Breast epithelium (tissue), 4 donors: ENCODE measurements around the gene ENO4. TPM values are rescaled to one million over a fixed set of nuclear protein-coding genes. Genes with fewer than 3 reads are reported as not detected.

Experiments used
- DNase-seq, 2 donors: peaks; one replicate each; pipeline ENCODE4 v3.0.0-alpha.2; 2019; ENCODE audit warnings: low spot score in 2 of 2
- H3K27ac ChIP-seq, 2 donors: fragments of 200-600 bp; sonication (generic) in 1 of 2; one replicate each; pipeline ENCODE4 v1.5.1; 2016 to 2019; ENCODE audit warnings: mild to moderate bottlenecking in 1 of 2
- H3K27me3 ChIP-seq, 2 donors: fragments of 200-600 bp; sonication (generic) in 1 of 2; one replicate each; pipeline versions ENCODE4 v1.5.1 to v1.6.0; 2017 to 2019; ENCODE audit warnings: control low read depth in 1 of 2, mild to moderate bottlenecking in 1 of 2
- H3K36me3 ChIP-seq: fragments of 200-600 bp; one replicate; pipeline ENCODE4 v1.5.1; 2019
- H3K4me1 ChIP-seq, 2 donors: fragments of 200-600 bp; sonication (generic); one replicate each; pipeline ENCODE4 v1.5.1; 2016 to 2019; ENCODE audit warnings: control low read depth in 1 of 2
- H3K4me3 ChIP-seq, 3 donors: fragments of 200-600 bp; sonication (generic); 1 replicate in 2 of 3; 2 replicates in 1 of 3; pipeline ENCODE4 v1.5.1; 2016 to 2019; ENCODE audit warnings: mild to moderate bottlenecking in 3 of 3, moderate library complexity in 2 of 3
- H3K9me3 ChIP-seq, 2 donors: fragments of 200-600 bp; sonication (generic) in 1 of 2; one replicate each; pipeline ENCODE4 v1.5.1; 2016 to 2019; ENCODE audit warnings: control low read depth in 1 of 2
- POLR2A ChIP-seq: fragments of 450-650 bp; IDR thresholded peaks from one replicate; pipeline ENCODE4 v1.6.1; 2016; ENCODE audit warnings: antibody characterized with exemption, mild to moderate bottlenecking, moderate library complexity
- POLR2AphosphoS5 ChIP-seq, 3 donors: sonication (generic); formaldehyde crosslinking; IDR thresholded peaks; one replicate each; pipeline ENCODE4 v1.6.1; 2017; ENCODE audit warnings: antibody characterized with exemption in 3 of 3
- intact Hi-C: fragments of 100-400 bp; cut with DNase I; formaldehyde crosslinking; loops from one replicate; pipeline ENCODE4 v1.15.1; 2023; ENCODE audit warnings: low total_unique reads
- total RNA-seq, 3 donors: library from RNA; depleted of rRNA; stranded (reverse); fragments of >200 nt; gene quantifications; one replicate each; pipeline ENCODE4 v1.1.0, GENCODE V29; 2016
- TF ChIP-seq, protein P1 (sequence below), 3 donors: fragments of 450-650 bp; IDR thresholded peaks; one replicate each; pipeline ENCODE4 v1.5.1; 2016 to 2017; ENCODE audit warnings: antibody characterized with exemption in 3 of 3, mild to moderate bottlenecking in 3 of 3, moderate library complexity in 3 of 3

ENO4 gene
- total RNA-seq, 3 donors from 2014 or later = 0.16 to 1.9 (median 0.66) TPM

DNA sequence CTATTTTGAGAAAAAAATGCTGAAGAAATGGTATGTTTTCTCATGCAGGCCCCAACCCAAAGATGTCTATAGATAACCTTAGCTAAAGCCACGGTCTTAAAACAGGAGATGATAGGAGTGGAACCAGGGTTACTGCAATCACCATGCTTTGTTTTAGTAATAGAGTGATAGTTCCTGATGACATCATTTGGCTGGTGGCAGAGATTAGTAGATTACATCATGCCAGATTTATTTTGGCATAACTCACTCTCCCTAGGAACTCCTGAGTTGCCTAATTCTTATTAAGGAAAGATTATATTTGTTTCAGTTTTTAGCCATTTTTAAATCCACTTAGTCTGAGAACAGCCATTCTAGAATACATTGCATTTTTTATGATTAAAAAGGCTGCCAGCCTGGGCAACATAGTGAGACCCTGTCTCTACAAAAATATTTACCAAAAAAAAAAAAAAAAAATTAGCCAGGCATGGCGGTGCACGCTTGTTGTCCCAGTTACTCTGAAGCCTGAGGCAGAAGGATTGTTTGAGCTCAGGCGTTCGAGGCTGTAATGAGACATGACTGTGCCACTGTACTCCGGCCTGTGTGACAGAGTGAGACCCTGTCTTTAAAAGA lies 17.8 kb downstream of the ENO4 start:
- Histone ChIP-seq H3K27ac (no peak overlapping the region), H3K9me3 (no peaks in the 10 kb centered on the region), H3K4me1 (no peaks in the 10 kb centered on the region), H3K4me3 (no peak overlapping the region), H3K27me3 (no peaks in the 10 kb centered on the region), H3K36me3 (no peaks in the 10 kb centered on the region)
- DNase-seq = no peak
- TF ChIP-seq POLR2AphosphoS5 (IDR thresholded peaks at IDR 0.05) = no peak
- no peak for TF ChIP-seq POLR2A
- intact Hi-C loops = no loop called here

DNA sequence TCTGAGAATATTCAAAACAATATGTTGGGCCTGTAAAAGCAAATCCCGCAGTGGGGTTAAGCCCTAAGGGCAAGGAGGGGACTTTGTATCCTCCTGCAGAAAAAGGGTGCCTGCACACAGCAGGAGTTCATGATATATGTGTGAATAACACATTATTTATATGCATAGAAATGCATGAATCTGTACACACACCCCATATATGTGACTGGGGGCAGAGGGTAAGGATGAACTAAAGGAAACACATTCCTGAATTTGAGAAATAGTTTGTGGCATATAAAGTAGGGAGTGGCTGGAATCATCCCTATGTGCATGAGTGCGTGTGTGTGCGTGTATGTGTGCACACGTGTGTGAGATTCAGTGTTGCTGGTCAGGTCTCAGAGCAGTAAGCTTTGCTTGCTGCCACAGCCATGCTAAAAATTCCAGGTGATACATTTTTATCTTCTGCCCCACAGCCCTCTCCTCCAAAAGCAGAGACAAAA lies 18.9 kb downstream of the ENO4 start:
- no peaks in the 10 kb centered on the region for H3K27me3 ChIP-seq
- no peak overlapping the region for H3K27ac ChIP-seq
- no peak overlapping the region for H3K4me3 ChIP-seq
- no peaks in the 10 kb centered on the region for H3K9me3 ChIP-seq
- H3K4me1 ChIP-seq = no peaks in the 10 kb centered on the region
- intact Hi-C loops = no loop called here
- DNase-seq = no peak
- no peaks in the 10 kb centered on the region for H3K36me3 ChIP-seq
- TF ChIP-seq, protein P1, sequence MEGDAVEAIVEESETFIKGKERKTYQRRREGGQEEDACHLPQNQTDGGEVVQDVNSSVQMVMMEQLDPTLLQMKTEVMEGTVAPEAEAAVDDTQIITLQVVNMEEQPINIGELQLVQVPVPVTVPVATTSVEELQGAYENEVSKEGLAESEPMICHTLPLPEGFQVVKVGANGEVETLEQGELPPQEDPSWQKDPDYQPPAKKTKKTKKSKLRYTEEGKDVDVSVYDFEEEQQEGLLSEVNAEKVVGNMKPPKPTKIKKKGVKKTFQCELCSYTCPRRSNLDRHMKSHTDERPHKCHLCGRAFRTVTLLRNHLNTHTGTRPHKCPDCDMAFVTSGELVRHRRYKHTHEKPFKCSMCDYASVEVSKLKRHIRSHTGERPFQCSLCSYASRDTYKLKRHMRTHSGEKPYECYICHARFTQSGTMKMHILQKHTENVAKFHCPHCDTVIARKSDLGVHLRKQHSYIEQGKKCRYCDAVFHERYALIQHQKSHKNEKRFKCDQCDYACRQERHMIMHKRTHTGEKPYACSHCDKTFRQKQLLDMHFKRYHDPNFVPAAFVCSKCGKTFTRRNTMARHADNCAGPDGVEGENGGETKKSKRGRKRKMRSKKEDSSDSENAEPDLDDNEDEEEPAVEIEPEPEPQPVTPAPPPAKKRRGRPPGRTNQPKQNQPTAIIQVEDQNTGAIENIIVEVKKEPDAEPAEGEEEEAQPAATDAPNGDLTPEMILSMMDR (IDR thresholded peaks at IDR 0.05) = no peak
- TF ChIP-seq POLR2AphosphoS5 (IDR thresholded peaks at IDR 0.05) = no peak
- no peak for TF ChIP-seq POLR2A

DNA sequence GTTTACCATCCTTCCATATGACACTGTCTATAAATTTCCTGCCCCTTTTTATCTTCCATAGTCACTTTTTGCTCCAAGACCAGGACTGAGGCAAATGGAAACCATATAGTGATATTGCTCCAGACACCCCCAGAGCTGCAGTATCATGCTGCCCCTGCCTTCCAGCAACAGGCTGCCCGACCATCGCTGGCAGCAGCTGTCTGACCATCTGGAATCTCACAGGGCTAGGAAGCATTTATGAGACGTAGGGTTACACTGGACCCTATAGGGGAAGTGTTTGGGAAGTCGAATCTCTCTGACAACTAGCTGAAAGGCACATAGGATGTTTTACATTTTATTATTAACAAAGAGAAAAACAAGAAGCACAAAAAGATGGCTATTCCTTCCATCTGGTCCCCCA lies 19.4 kb downstream of the ENO4 start:
- intact Hi-C loops = no loop called here

DNA sequence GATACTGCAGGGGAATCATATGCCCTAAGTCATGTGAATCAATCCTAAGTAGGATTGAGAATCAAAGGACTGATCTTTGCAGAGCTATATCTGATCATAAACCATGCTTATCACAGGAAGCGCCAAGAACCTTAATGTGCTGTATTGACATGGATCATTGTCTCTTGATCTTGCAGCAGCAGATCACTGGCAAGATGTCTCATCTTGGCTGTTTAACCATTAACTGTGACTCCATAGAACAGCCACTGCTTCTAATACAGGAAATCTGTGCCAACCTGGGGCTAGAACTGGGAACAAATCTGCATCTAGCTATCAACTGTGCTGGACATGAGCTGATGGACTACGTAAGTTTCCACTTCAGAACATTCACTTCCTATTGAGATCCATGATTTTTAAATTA lies 21.6 kb downstream of the ENO4 start:
- Histone ChIP-seq H3K9me3 (no peaks in the 10 kb centered on the region), H3K36me3 (no peaks in the 10 kb centered on the region), H3K27me3 (no peaks in the 10 kb centered on the region), H3K4me3 (no peak overlapping the region), H3K4me1 (no peaks in the 10 kb centered on the region), H3K27ac (no peak overlapping the region)
- no peak for TF ChIP-seq POLR2AphosphoS5 (IDR thresholded peaks at IDR 0.05)
- TF ChIP-seq, protein P1 (IDR thresholded peaks at IDR 0.05) = no peak
- TF ChIP-seq POLR2A = no peak
- DNase-seq = no peak
- intact Hi-C loops = no loop called here

More for the DNA sequence above, 19.4 kb downstream of the ENO4 start:
- no peaks in the 10 kb centered on the region for H3K4me1 ChIP-seq
- H3K36me3 ChIP-seq = no peaks in the 10 kb centered on the region
- no peaks in the 10 kb centered on the region for H3K9me3 ChIP-seq
- no peak overlapping the region for H3K4me3 ChIP-seq
- no peak for DNase-seq
- TF ChIP-seq POLR2A = no peak
- no peaks in the 10 kb centered on the region for H3K27me3 ChIP-seq
- no peak overlapping the region for H3K27ac ChIP-seq

DNA sequence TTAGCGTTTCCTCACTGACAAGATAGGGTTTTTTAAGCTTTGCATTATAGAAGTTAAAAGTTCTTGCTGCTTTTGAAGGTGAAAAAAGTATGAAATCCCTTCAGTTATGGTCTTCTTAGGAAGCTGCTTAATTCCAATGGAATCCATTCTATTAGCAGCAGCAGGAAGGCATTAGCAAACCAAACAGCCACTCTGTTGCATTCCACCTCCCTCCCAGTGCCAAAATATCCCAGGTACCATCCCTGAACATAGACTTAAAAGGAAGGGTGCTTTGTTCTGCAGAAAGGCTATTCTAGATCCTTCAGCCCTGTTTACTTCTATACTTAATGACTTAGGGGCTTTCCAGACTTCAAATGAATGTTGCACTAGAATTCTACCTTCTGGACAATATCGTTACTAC lies 23.8 kb downstream of the ENO4 start:
- TF ChIP-seq, protein P1 (IDR thresholded peaks at IDR 0.05) = no peak
- TF ChIP-seq POLR2AphosphoS5 (IDR thresholded peaks at IDR 0.05) (no peak), POLR2A (no peak)
- H3K36me3 ChIP-seq = no peaks in the 10 kb centered on the region
- intact Hi-C loops = no loop called here

DNA sequence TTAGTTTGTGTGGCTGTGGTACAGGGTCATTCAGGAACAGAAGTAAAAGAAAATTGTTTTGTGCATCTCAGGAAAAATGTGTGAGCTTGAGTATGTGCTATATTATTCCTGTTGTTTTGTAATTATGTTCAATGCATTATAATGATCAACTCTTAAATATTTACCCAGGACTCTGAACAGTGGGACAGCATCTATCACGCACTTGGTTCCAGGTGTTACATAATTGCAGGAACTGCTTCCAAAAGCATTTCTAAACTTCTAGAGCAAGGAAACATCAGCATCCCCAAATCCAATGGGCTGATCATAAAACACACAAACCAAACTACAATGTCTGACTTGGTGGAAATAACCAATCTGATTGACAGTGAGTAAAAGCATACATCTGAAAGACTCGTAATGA lies 26.6 kb downstream of the ENO4 start:
- DNase-seq = no peak
- TF ChIP-seq, protein P1 (IDR thresholded peaks at IDR 0.05) = no peak
- TF ChIP-seq POLR2AphosphoS5 (IDR thresholded peaks at IDR 0.05) (no peak), POLR2A (no peak)
- Histone ChIP-seq H3K27me3 (no peaks in the 10 kb centered on the region), H3K27ac (no peak overlapping the region), H3K4me3 (no peak overlapping the region), H3K4me1 (no peaks in the 10 kb centered on the region), H3K36me3 (no peaks in the 10 kb centered on the region), H3K9me3 (no peaks in the 10 kb centered on the region)
- intact Hi-C loops = no loop called here

More for the DNA sequence above, 23.8 kb downstream of the ENO4 start:
- no peaks in the 10 kb centered on the region for H3K4me1 ChIP-seq
- no peak overlapping the region for H3K4me3 ChIP-seq
- no peaks in the 10 kb centered on the region for H3K27me3 ChIP-seq
- no peaks in the 10 kb centered on the region for H3K9me3 ChIP-seq
- DNase-seq = no peak
- no peak overlapping the region for H3K27ac ChIP-seq
